ENCODE measurements around the gene AK8.
A peak's percentile ranks its signal among the peaks of the same experiment; 100 is the strongest.

Gene AK8

GRCh38 chr9:132806306-132806705, 71.8 kb downstream of the AK8 start:
- in situ Hi-C loops (cut with MboI; ENCODE audit: low pct_unique_long_range_greater_than_20kb, low sequenced_read_pairs, unreplicated experiment): no loop called here
- TF ChIP-seq CTCF (IDR thresholded peaks at IDR 0.05; ENCODE audit: extremely low read depth, insufficient read depth, missing control alignments): no peak
- DNase-seq (ENCODE audit: low spot score): no peak

GRCh38 chr9:132804576-132805295, 73.3 kb downstream of the AK8 start:
- no peak for TF ChIP-seq CTCF (IDR thresholded peaks at IDR 0.05; ENCODE audit: extremely low read depth, insufficient read depth, missing control alignments)
- in situ Hi-C loops (cut with MboI; ENCODE audit: low pct_unique_long_range_greater_than_20kb, low sequenced_read_pairs, unreplicated experiment): no loop called here
- no peak for DNase-seq (ENCODE audit: low spot score)

- no peak for DNase-seq (ENCODE audit: low spot score)
- in situ Hi-C loops (cut with MboI; ENCODE audit: low pct_unique_long_range_greater_than_20kb, low sequenced_read_pairs, unreplicated experiment): no loop called here
- no peak for TF ChIP-seq CTCF (IDR thresholded peaks at IDR 0.05; ENCODE audit: extremely low read depth, insufficient read depth, missing control alignments)
These were observed 75.8 kb downstream of the AK8 start for GRCh38 chr9:132802121-132802795.

- TF ChIP-seq CTCF (IDR thresholded peaks at IDR 0.05; ENCODE audit: extremely low read depth, insufficient read depth, missing control alignments): no peak
- in situ Hi-C loops (cut with MboI; ENCODE audit: low pct_unique_long_range_greater_than_20kb, low sequenced_read_pairs, unreplicated experiment): no loop called here
- DNase-seq (ENCODE audit: low spot score): no peak
These were observed 76.4 kb downstream of the AK8 start for GRCh38 chr9:132801659-132802058.

- in situ Hi-C loops (cut with MboI; ENCODE audit: low pct_unique_long_range_greater_than_20kb, low sequenced_read_pairs, unreplicated experiment): no loop called here
- TF ChIP-seq CTCF (IDR thresholded peaks at IDR 0.05; ENCODE audit: extremely low read depth, insufficient read depth, missing control alignments): peak; percentile 85
- DNase-seq (ENCODE audit: low spot score): peak; percentile 77
These were observed 77.9 kb downstream of the AK8 start for GRCh38 chr9:132800038-132800648.

GRCh38 chr9:132798817-132799790, 79.0 kb downstream of the AK8 start:
- in situ Hi-C loops (cut with MboI; ENCODE audit: low pct_unique_long_range_greater_than_20kb, low sequenced_read_pairs, unreplicated experiment): loop anchor here (25.0 kb wide), 1 partner anchor 287 kb away; no protein-coding TSS in a partner anchor
- no peak for DNase-seq (ENCODE audit: low spot score)
- peak; percentile 20 for TF ChIP-seq CTCF (IDR thresholded peaks at IDR 0.05; ENCODE audit: extremely low read depth, insufficient read depth, missing control alignments)

Data from GM13977 (cell line).